Transverse colon (tissue), 4 donors: ENCODE results near the gene TOMM40L. TPM values are rescaled to one million over a fixed set of nuclear protein-coding genes. Genes with fewer than 3 reads are reported as not detected.
"Not testable (repeated sequence)": the region's sequence is repeated elsewhere in the genome, so short reads cannot be mapped to it uniquely, and the experiment has no call there.

Source experiments
- DNase-seq: peaks from one replicate; pipeline ENCODE4 v3.0.0-alpha.2; 2019
- H3K27ac ChIP-seq, 4 donors: fragments of 200-600 bp; sonication (generic); 2 replicates each; pipeline ENCODE4 v1.5.1; 2016 to 2018; ENCODE audit warnings: inconsistent platforms in 4 of 4
- H3K27me3 ChIP-seq: fragments of 200-600 bp; sonication (generic); 2 replicates; pipeline ENCODE4 v1.5.1; 2017; ENCODE audit warnings: inconsistent platforms
- H3K36me3 ChIP-seq, 4 donors: fragments of 200-600 bp; sonication (generic); 2 replicates each; pipeline ENCODE4 v1.5.1; 2017 to 2019; ENCODE audit warnings: inconsistent platforms in 4 of 4
- H3K4me1 ChIP-seq, 4 donors: fragments of 200-600 bp; sonication (generic); 2 replicates each; pipeline ENCODE4 v1.5.1; 2017 to 2020; ENCODE audit warnings: inconsistent platforms in 4 of 4
- H3K4me3 ChIP-seq, 4 donors: fragments of 200-600 bp; sonication (generic); 1 replicate in 1 of 4; 2 replicates in 3 of 4; pipeline versions ENCODE4 v1.5.1 to v1.6.1; 2017 to 2019; ENCODE audit warnings: inconsistent platforms in 4 of 4
- H3K9me3 ChIP-seq, 2 donors: fragments of 200-600 bp; sonication (generic); 2 replicates each; pipeline ENCODE4 v1.5.1; 2017 to 2019; ENCODE audit warnings: inconsistent platforms in 2 of 2
- CTCF ChIP-seq, 5 experiments: fragments of 200-600 bp in 3 of 5; fragments of 450-650 bp in 2 of 5; sonication (generic) in 3 of 5; IDR thresholded peaks; 1 replicate in 2 of 5; 2 replicates in 3 of 5; pipeline ENCODE4 v1.5.1; 2016 to 2017; ENCODE audit warnings: antibody characterized with exemption in 5 of 5, inconsistent platforms in 3 of 5, mild to moderate bottlenecking in 2 of 5, moderate library complexity in 1 of 5
- EP300 ChIP-seq: sonication (generic); formaldehyde crosslinking; IDR thresholded peaks from one replicate; pipeline ENCODE4 v1.6.1; 2017; ENCODE audit warnings: antibody characterized with exemption, low read depth
- POLR2A ChIP-seq: fragments of 450-650 bp; IDR thresholded peaks from one replicate; pipeline ENCODE4 v1.6.1; 2016; ENCODE audit warnings: antibody characterized with exemption, mild to moderate bottlenecking, moderate library complexity
- POLR2AphosphoS5 ChIP-seq, 3 donors: sonication (generic); formaldehyde crosslinking; IDR thresholded peaks; one replicate each; pipeline ENCODE4 v1.6.1; 2016; ENCODE audit warnings: antibody characterized with exemption in 3 of 3
- WGBS, 2 donors: methylation state at CpG; one replicate each; pipeline ENCODE4 v1.1.5; 2018; ENCODE audit warnings: low coverage in 1 of 2; 5-methylcytosine and 5-hydroxymethylcytosine counted together
- in situ Hi-C, 4 donors: fragments of 200-750 bp; cut with MboI; loops; one replicate each; pipeline versions ENCODE4 v1.15.0 to v1.15.1; 2017; ENCODE audit warnings: low sequenced_read_pairs in 3 of 4, low pct_ligation_motif_present in 1 of 4, low pct_unique_long_range_greater_than_20kb in 1 of 4
- intact Hi-C: fragments of 100-400 bp; cut with DNase I; formaldehyde crosslinking; loops from one replicate; pipeline ENCODE4 v1.15.1; 2023; ENCODE audit warnings: low total_unique reads
- total RNA-seq, 4 donors: library from RNA; depleted of rRNA; stranded (reverse); fragments of >200 nt; gene quantifications; one replicate each; pipeline ENCODE4 v1.1.0, GENCODE V29; 2016

TOMM40L gene
- total RNA-seq, 4 donors from 2014 or later, result 5.8 to 21.4 (median 12.6) TPM

- H3K36me3 ChIP-seq, result no peaks in the 10 kb centered on the region
- no peak overlapping the region for H3K4me3 ChIP-seq
- H3K27ac ChIP-seq, result no peak overlapping the region
- 45 to 86% methylated on average over 2 to 4 of the region's 4 CpGs for WGBS, 2 donors
- no peak for DNase-seq
- intact Hi-C loops, result no loop called here
- in situ Hi-C loops, result no loop called here
- H3K4me1 ChIP-seq, result no peaks in the 10 kb centered on the region
- no peaks in the 10 kb centered on the region for H3K9me3 ChIP-seq
- TF ChIP-seq POLR2A (no peak), EP300 (no peak), POLR2AphosphoS5 (IDR thresholded peaks at IDR 0.05) (no peak), CTCF (IDR thresholded peaks at IDR 0.05) (no peak)
- no peaks in the 10 kb centered on the region for H3K27me3 ChIP-seq
Measured at GRCh38 chr1:161244888-161245287, 19.0 kb downstream of the TOMM40L start.

DNA sequence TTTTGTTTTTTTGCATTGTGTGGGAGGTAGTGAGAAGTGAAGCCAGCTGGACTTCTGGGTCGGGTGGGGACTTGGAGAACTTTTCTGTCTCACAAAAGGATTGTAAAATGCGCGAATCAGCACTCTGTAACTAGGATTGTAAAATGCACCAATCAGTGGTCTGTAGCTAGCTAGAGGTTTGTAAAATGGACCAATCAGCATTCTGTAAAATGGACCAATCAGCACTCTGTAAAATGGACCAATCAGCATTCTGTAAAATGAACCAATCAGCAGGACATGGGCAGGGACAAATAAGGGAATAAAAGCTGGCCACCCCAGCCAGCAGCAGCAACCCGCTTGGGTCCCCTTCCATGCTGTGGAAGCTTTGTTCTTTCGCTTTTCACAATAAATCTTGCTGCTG is 24.2 kb downstream of the TOMM40L start:
- H3K4me1 ChIP-seq, H3K4me3 ChIP-seq, H3K27me3 ChIP-seq, intact Hi-C loops, in situ Hi-C loops, H3K36me3 ChIP-seq, H3K27ac ChIP-seq, H3K9me3 ChIP-seq, DNase-seq: not testable (repeated sequence)
- WGBS, 2 donors, result 84 to 100% methylated on average over 1 to 5 of the region's 5 CpGs

- H3K4me1 ChIP-seq, result no peaks in the 10 kb centered on the region
- H3K4me3 ChIP-seq, result no peak overlapping the region
- TF ChIP-seq CTCF (IDR thresholded peaks at IDR 0.05) (no peak), POLR2AphosphoS5 (IDR thresholded peaks at IDR 0.05) (no peak), EP300 (no peak), POLR2A (no peak)
- 80 to 86% methylated on average over 2 to 7 of the region's 7 CpGs for WGBS, 2 donors
- intact Hi-C loops, result no loop called here
- DNase-seq, result no peak
- H3K36me3 ChIP-seq, result no peaks in the 10 kb centered on the region
- no peaks in the 10 kb centered on the region for H3K27me3 ChIP-seq
- in situ Hi-C loops, result no loop called here
- H3K27ac ChIP-seq, result no peak overlapping the region
- no peaks in the 10 kb centered on the region for H3K9me3 ChIP-seq
Measured at GRCh38 chr1:161250829-161251228, 25.0 kb downstream of the TOMM40L start.

- DNase-seq, result no peak
- Histone ChIP-seq H3K27ac (no peak overlapping the region), H3K4me3 (no peak overlapping the region), H3K4me1 (no peaks in the 10 kb centered on the region), H3K9me3 (no peaks in the 10 kb centered on the region), H3K27me3 (no peaks in the 10 kb centered on the region), H3K36me3 (no peaks in the 10 kb centered on the region)
- no peak for TF ChIP-seq POLR2A
- no peak for TF ChIP-seq EP300
- no peak for TF ChIP-seq CTCF (IDR thresholded peaks at IDR 0.05)
- in situ Hi-C loops, result no loop called here
- intact Hi-C loops, result no loop called here
- 83 to 96% methylated on average over 1 to 8 of the region's 8 CpGs for WGBS, 2 donors
Measured at GRCh38 chr1:161251579-161251978, 25.7 kb downstream of the TOMM40L start.

DNA sequence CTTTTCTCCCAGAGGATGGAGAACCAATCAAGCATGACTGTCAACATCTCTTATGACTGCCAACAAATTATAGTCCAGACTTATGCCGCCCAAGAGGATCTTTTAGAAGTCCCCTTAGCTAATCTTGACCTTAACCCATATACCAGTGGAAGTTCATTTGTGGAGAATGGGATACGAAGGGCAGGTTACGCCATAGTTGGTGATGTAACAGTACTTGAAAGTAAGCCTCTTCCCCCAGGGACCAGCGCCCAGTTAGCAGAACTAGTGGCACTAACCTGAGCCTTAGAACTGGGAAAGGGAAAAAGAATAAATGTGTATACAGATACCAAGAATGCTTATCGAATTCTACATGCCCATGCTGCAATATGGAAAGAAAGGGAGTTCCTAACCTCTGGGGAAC is 29.4 kb downstream of the TOMM40L start:
- H3K4me3 ChIP-seq, H3K27ac ChIP-seq, intact Hi-C loops, DNase-seq, in situ Hi-C loops, H3K36me3 ChIP-seq: not testable (repeated sequence)
- peaks cover 33% of the 10 kb centered on the region for H3K27me3 ChIP-seq
- H3K4me1 ChIP-seq, result peaks cover 0 to 10% (median 7%) of the 10 kb centered on the region in 4 donors
- peaks cover 3 to 10% of the 10 kb centered on the region in 2 donors for H3K9me3 ChIP-seq
- 89 to 95% methylated on average over 4 to 5 of the region's 5 CpGs for WGBS, 2 donors

GRCh38 chr1:161255955-161256520 is 30.2 kb downstream of the TOMM40L start:
- Histone ChIP-seq H3K4me1 (peaks cover 0 to 15% (median 7%) of the 10 kb centered on the region in 4 donors), H3K9me3 (peaks cover 3 to 10% of the 10 kb centered on the region in 2 donors), H3K27me3 (peaks cover 40% of the 10 kb centered on the region)
- 83 to 90% methylated on average over 2 to 4 of the region's 4 CpGs for WGBS, 2 donors
- H3K36me3 ChIP-seq, H3K4me3 ChIP-seq, DNase-seq, intact Hi-C loops, H3K27ac ChIP-seq, in situ Hi-C loops: not testable (repeated sequence)

DNA sequence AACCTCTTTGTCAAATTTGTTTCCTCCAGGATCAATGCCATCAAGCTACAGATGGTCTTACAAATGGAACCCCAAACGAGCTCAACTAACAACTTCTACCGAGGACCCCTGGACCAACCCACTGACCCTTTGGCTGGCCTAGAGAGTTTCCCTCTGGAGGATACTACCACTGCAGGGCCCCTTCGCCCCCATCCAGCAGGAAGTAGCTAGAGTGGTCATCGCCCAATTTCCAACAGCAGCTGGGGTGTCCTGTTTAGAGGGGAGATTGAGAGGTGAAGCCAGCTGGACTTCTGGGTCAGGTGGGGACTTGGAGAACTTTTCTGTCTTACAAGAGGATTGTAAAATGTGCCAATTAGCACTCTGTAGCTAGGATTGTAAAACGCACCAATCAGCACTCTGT is 31.2 kb downstream of the TOMM40L start:
- peaks cover 0 to 18% (median 8%) of the 10 kb centered on the region in 4 donors for H3K4me1 ChIP-seq
- in situ Hi-C loops, H3K27ac ChIP-seq, intact Hi-C loops, DNase-seq, H3K4me3 ChIP-seq, H3K36me3 ChIP-seq: not testable (repeated sequence)
- 95% methylated on average over 5 of the region's 5 CpGs; no CpG with 5 or more reads in 1 of the 2 donors for WGBS, 2 donors
- H3K9me3 ChIP-seq, result peaks cover 3 to 10% of the 10 kb centered on the region in 2 donors
- peaks cover 48% of the 10 kb centered on the region for H3K27me3 ChIP-seq
